Panc1 (cell line): Measurements from ENCODE around the gene SLC6A2. TPM values are rescaled to one million over a fixed set of nuclear protein-coding genes. Genes with fewer than 3 reads are reported as not detected.
"Not testable (repeated sequence)": the region's sequence is repeated elsewhere in the genome, so short reads cannot be mapped to it uniquely, and the experiment has no call there.

ENCODE experiments used
- ATAC-seq: fragments of 200-7000 bp; cut with Tn5 transposase; 2 replicates; pipeline ENCODE4 v1.9.1; 2020; ENCODE audit warnings: mild to moderate bottlenecking, moderate library complexity
- BruUV-seq: library from RNA; stranded (reverse); fragments of 400-500 nt; replicated peaks from 2 replicates; lab custom pipeline; 2021; lab: Mats Ljungman, UMichigan
- CTCF ChIA-PET: fragments of 300-600 bp; sonication (Branson Sonifier 250); formaldehyde crosslinking; loops from one replicate; lab custom pipeline; 2022; ENCODE audit warnings: antibody characterized with exemption; lab: Charles Lee
- POLR2A ChIA-PET: fragments of 300-600 bp; sonication (Branson Sonifier 250); formaldehyde crosslinking; loops from one replicate; lab custom pipeline; 2022; ENCODE audit warnings: antibody characterized with exemption; lab: Charles Lee
- DNase-seq: peaks from one replicate; pipeline ENCODE4 v3.0.0-alpha.2; 2010; ENCODE audit warnings: low read depth, low spot score
- H3K27ac ChIP-seq: 2 replicates; pipeline ENCODE4 v1.5.1; 2011; ENCODE audit warnings: mild to moderate bottlenecking, low read length, inconsistent platforms
- H3K27me3 ChIP-seq: fragments of 200-500 bp; sonication (Bioruptor generic); 2 replicates; pipeline ENCODE4 v1.6.0; 2014; ENCODE audit warnings: low read length, inconsistent platforms; ENCODE audit not compliant: control insufficient read depth, insufficient read depth
- H3K36me3 ChIP-seq: fragments of 200-500 bp; sonication (Bioruptor generic); 2 replicates; pipeline ENCODE4 v1.5.1; 2014; ENCODE audit warnings: inconsistent platforms, mild to moderate bottlenecking, low read length, moderate library complexity; ENCODE audit not compliant: control insufficient read depth, insufficient read depth
- H3K4me1 ChIP-seq: 2 replicates; pipeline ENCODE4 v1.5.1; 2011; ENCODE audit warnings: inconsistent platforms, mild to moderate bottlenecking, low read length, moderate library complexity; ENCODE audit not compliant: control insufficient read depth, insufficient read depth
- H3K4me3 ChIP-seq, 2 experiments: 2 replicates each; pipeline ENCODE4 v1.5.1; 2011 to 2012; ENCODE audit warnings: low read depth in 2 of 2, low read length in 2 of 2, mild to moderate bottlenecking in 2 of 2, inconsistent platforms in 1 of 2, moderate library complexity in 1 of 2
- H3K9me3 ChIP-seq: fragments of 200-500 bp; sonication (Bioruptor generic); 2 replicates; pipeline ENCODE4 v1.5.1; 2014; ENCODE audit warnings: low read depth, mild to moderate bottlenecking, inconsistent platforms, low read length, moderate library complexity; ENCODE audit not compliant: control insufficient read depth, insufficient read depth
- CTCF ChIP-seq: fragments of 450-650 bp; IDR thresholded peaks from 2 replicates; pipeline ENCODE4 v1.5.1; 2017; ENCODE audit warnings: mild to moderate bottlenecking
- POLR2AphosphoS5 ChIP-seq: IDR thresholded peaks from 2 replicates; pipeline ENCODE4 v1.6.1; 2012; ENCODE audit warnings: mild to moderate bottlenecking, low read depth, low read length, moderate library complexity
- REST ChIP-seq, 2 experiments: IDR thresholded peaks; 2 replicates each; pipeline ENCODE4 v1.6.1; 2011 to 2012; ENCODE audit warnings: low read depth in 2 of 2, control low read depth in 1 of 2, low read length in 1 of 2, mild to moderate bottlenecking in 1 of 2, moderate library complexity in 1 of 2; ENCODE audit not compliant: insufficient read depth in 1 of 2
- SIN3A ChIP-seq: IDR thresholded peaks from 2 replicates; pipeline ENCODE4 v1.6.1; 2012; ENCODE audit warnings: low read depth, mild to moderate bottlenecking, low read length, moderate library complexity, borderline replicate concordance; ENCODE audit not compliant: insufficient read depth
- TCF7L2 ChIP-seq: IDR thresholded peaks from 2 replicates; pipeline ENCODE4 v1.6.1; 2011; ENCODE audit warnings: mild to moderate bottlenecking, low read depth, low read length, inconsistent platforms
- in situ Hi-C: cut with HindIII; loops from 2 replicates; pipeline ENCODE4 v1.10.0; 2016; ENCODE audit warnings: low sequenced_read_pairs, low pct_unique_long_range_greater_than_20kb
- intact Hi-C: fragments of 100-400 bp; cut with micrococcal nuclease; formaldehyde crosslinking; loops from one replicate; pipeline ENCODE4 v1.10.0; 2022; ENCODE audit not compliant: unreplicated experiment
- total RNA-seq: library from RNA; stranded (reverse); gene quantifications from one replicate; pipeline ENCODE4 v1.2.1, GENCODE V29; 2021; ENCODE audit not compliant: unreplicated experiment

Gene SLC6A2
- total RNA-seq, 1 experiment from 2014 or later: 0.10 TPM

- H3K36me3 ChIP-seq: no peaks in the 10 kb centered on the region
- in situ Hi-C loops (no loop called here), intact Hi-C loops (no loop called here)
- no peaks in the 10 kb centered on the region for H3K4me1 ChIP-seq
- no peaks in the 10 kb centered on the region for H3K27me3 ChIP-seq
- DNase-seq (no peak), ATAC-seq (no peak)
- TF ChIP-seq CTCF (no peak), TCF7L2 (no peak), SIN3A (no peak), POLR2AphosphoS5 (no peak), REST (IDR thresholded peaks at IDR 0.05; ENCODE audit: insufficient read depth in 1 of 2, low read depth in 2 of 2, low read length in 1 of 2) (no peak)
- H3K9me3 ChIP-seq: no peaks in the 10 kb centered on the region
- BruUV-seq: no TSS peak
- H3K27ac ChIP-seq: no peak overlapping the region
- no peak overlapping the region for H3K4me3 ChIP-seq
- ChIA-PET CTCF (no interaction called here), POLR2A (no interaction called here)
These were observed 90.3 kb downstream of the SLC6A2 start for GRCh38 chr16:55746081-55746480.

- ChIA-PET POLR2A (no interaction called here), CTCF (no interaction called here)
- no peaks in the 10 kb centered on the region for H3K4me1 ChIP-seq
- no peak overlapping the region for H3K4me3 ChIP-seq
- H3K27me3 ChIP-seq: no peaks in the 10 kb centered on the region
- H3K9me3 ChIP-seq: no peaks in the 10 kb centered on the region; the same call in 1 of the 2 replicates
- no peak for DNase-seq
- BruUV-seq: no TSS peak
- no peaks in the 10 kb centered on the region for H3K36me3 ChIP-seq
- no peak for ATAC-seq
- in situ Hi-C loops (no loop called here), intact Hi-C loops (no loop called here)
- no peak overlapping the region for H3K27ac ChIP-seq
- TF ChIP-seq CTCF (no peak), REST (IDR thresholded peaks at IDR 0.05; ENCODE audit: insufficient read depth in 1 of 2, low read depth in 2 of 2, low read length in 1 of 2) (no peak), SIN3A (no peak), POLR2AphosphoS5 (no peak), TCF7L2 (no peak)
These were observed 92.0 kb downstream of the SLC6A2 start for GRCh38 chr16:55747785-55748184.

GRCh38 chr16:55752465-55753144 lies 96.8 kb downstream of the SLC6A2 start:
- peak overlapping the region; percentile 60 for H3K27ac ChIP-seq
- BruUV-seq, H3K4me1 ChIP-seq, in situ Hi-C loops, H3K36me3 ChIP-seq, H3K27me3 ChIP-seq, intact Hi-C loops, H3K9me3 ChIP-seq, H3K4me3 ChIP-seq: not testable (repeated sequence)
- ATAC-seq (peak; percentile 53; the same call in 1 of the 2 replicates), DNase-seq (peak; percentile 47)
- ChIA-PET POLR2A (interaction anchor here (0.7 kb wide), 1 partner anchor 32 kb away, joined by 4 read pairs; no protein-coding TSS in a partner anchor), CTCF (interaction anchor here (0.7 kb wide), 1 partner anchor 83 kb away, joined by 6 read pairs; no protein-coding TSS in a partner anchor)
